ENCODE data around the gene GLT6D1. TPM values are rescaled to one million over a fixed set of nuclear protein-coding genes. Genes with fewer than 3 reads are reported as not detected.

The GLT6D1 gene
- total RNA-seq, 2 donors from 2014 or later = not detected

DNA sequence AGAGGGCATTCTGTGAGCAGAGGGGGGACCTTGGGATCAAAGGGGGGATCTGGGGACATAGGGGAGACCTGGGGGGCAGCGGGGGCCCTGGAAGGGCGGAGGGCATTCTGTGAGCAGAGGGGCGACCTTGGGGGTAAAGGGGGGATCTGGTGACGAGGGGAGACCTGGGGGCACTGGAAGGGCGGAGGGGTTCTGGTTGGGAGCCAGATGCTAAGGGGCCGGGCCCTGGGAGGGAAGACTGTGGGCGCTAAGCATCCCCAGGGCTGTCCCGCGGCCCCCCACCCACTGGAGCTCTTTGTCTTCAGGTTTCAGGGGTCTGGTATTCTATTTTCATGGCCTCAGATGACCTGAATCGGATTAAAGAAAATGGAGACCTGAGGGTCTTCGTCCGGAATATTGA lies 24.5 kb upstream of the GLT6D1 start:
- Histone ChIP-seq H3K27ac (no peak overlapping the region), H3K27me3 (no peaks in the 10 kb centered on the region), H3K9me3 (no peaks in the 10 kb centered on the region), H3K36me3 (no peaks in the 10 kb centered on the region), H3K4me3 (no peak overlapping the region), H3K4me1 (no peaks in the 10 kb centered on the region)
- no peak for DNase-seq (ENCODE audit: low spot score)
- TF ChIP-seq, protein P1, sequence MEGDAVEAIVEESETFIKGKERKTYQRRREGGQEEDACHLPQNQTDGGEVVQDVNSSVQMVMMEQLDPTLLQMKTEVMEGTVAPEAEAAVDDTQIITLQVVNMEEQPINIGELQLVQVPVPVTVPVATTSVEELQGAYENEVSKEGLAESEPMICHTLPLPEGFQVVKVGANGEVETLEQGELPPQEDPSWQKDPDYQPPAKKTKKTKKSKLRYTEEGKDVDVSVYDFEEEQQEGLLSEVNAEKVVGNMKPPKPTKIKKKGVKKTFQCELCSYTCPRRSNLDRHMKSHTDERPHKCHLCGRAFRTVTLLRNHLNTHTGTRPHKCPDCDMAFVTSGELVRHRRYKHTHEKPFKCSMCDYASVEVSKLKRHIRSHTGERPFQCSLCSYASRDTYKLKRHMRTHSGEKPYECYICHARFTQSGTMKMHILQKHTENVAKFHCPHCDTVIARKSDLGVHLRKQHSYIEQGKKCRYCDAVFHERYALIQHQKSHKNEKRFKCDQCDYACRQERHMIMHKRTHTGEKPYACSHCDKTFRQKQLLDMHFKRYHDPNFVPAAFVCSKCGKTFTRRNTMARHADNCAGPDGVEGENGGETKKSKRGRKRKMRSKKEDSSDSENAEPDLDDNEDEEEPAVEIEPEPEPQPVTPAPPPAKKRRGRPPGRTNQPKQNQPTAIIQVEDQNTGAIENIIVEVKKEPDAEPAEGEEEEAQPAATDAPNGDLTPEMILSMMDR (IDR thresholded peaks at IDR 0.05) = no peak

DNA sequence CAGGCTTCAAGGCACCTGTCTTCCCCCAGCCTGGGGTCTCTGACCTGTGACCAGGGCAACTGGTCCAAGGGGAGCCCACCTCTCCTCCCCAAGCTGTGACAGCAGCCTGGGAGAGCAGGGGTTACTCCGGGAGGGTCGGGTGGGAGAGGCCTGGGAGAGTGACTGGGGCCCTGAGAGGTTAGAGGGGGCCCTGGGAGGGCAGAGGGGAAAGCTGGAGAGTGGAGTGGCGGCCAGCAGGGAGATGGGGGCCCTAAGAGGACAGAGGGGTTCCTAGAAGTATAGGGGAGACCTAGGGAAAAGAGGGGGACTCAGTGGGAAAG lies 24.1 kb upstream of the GLT6D1 start:
- H3K27me3 ChIP-seq = no peaks in the 10 kb centered on the region
- H3K9me3 ChIP-seq = no peaks in the 10 kb centered on the region
- H3K4me3 ChIP-seq = no peak overlapping the region
- TF ChIP-seq, protein P1 (IDR thresholded peaks at IDR 0.05) = no peak
- H3K27ac ChIP-seq = no peak overlapping the region
- H3K36me3 ChIP-seq = no peaks in the 10 kb centered on the region
- no peaks in the 10 kb centered on the region for H3K4me1 ChIP-seq
- DNase-seq (ENCODE audit: low spot score) = no peak

DNA sequence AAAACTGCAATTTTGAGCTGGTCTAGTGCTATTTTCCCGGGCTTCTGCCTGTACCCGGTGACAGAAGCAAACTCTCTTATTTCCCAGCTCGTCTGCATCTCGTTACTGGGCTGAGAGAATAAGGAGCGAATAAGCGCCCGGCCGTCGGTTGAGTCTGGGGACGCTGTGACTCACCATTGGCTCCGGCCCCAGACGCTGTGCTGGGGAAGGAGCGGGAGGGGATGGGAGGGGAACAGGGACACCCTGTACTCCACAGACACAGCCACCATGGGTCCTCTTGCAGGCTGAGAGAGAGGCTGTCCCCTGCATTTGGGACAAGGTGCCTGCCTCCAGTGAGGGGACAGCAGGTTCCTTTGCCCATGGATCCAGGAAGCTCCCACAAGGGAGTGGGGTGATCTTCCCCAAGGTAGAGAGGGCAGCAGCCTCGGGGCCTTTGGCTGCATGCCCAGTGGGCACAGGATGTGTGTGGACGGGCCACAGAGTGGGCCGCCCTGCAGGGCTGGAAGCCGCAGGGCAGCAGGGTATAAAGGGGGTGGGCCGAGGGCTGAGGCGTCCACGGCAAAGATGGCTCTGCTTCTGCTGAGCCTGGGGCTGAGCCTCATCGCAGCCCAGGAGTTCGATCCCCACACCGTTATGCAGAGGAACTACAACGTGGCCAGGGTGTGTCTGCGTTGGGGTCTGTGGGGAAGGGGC lies 23.6 kb upstream of the GLT6D1 start, which contains the start of gene LCN9:
TSS of gene LCN9 (plus strand) at position 552 of the 693 bp plus-strand sequence. CDS start at position 565, 13 bp downstream.
- Histone ChIP-seq H3K36me3 (no peaks in the 10 kb centered on the region), H3K4me3 (no peak within 1 kb of the TSS), H3K9me3 (no peaks in the 10 kb centered on the region), H3K27ac (no peak within 1 kb of the TSS), H3K27me3 (no peaks in the 10 kb centered on the region), H3K4me1 (no peaks in the 10 kb centered on the region)
- DNase-seq (ENCODE audit: low spot score) = no peak
- TF ChIP-seq, protein P1 (IDR thresholded peaks at IDR 0.05) = no peak

DNA sequence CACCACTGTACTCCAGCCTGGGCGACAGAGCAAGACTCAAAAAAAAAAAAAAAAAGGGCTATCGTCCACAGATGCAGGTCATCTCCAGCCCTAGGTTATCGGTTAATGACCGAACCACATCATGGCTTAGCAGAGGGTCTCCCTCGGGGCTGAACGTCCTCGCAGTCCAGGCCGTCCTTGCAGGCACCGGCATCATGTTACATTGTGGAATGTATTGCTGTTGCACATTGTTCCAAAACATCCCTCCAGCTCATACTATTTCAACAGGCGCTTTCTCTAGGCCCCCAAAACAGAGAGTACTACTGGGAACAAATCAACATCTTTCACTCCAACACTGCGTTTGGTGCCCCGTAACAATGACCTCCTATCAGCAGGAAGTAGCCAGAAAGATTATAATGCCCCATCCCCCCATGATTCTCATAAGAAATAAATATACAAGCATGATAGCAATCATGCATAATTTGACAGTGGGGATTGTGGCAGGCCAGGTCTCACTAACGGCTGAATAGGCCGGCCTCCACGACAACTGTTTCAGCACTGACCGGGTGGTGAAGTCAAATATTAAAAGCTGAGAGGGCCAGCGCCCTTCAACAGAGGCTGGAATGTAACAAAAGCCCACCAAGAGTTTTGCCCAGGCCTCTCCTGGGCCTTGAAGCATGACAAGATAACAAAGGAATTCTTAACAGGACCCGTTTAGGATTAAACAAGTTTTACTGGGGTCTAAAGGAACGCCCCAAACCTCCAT lies 22.6 kb upstream of the GLT6D1 start:
- H3K4me3 ChIP-seq = no peak overlapping the region
- no peak for DNase-seq (ENCODE audit: low spot score)
- H3K27me3 ChIP-seq = no peaks in the 10 kb centered on the region
- no peak overlapping the region for H3K27ac ChIP-seq
- H3K9me3 ChIP-seq = no peaks in the 10 kb centered on the region
- H3K36me3 ChIP-seq = no peaks in the 10 kb centered on the region
- no peaks in the 10 kb centered on the region for H3K4me1 ChIP-seq
- TF ChIP-seq, protein P1 (IDR thresholded peaks at IDR 0.05) = no peak

DNA sequence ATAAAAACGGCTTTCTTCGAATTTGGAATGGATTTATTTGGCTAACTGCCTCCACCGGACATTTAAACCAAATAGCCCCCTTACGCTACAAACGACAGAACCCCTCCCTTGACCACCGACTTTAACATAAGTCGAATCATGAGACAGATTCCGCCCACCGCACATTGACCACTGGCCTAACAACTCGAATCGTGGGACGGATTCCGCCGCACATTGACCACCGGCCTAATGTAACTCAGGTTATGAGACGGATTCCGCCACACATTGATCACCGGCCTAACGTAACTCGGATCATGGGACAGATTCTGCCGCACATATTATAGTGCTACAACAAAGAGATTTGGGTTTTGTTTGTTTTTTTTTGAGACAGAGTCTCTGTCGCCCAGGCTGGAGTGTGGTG lies 21.1 kb upstream of the GLT6D1 start:
- Histone ChIP-seq H3K4me3 (no peak overlapping the region), H3K9me3 (no peaks in the 10 kb centered on the region), H3K36me3 (no peaks in the 10 kb centered on the region), H3K27ac (no peak overlapping the region), H3K4me1 (no peaks in the 10 kb centered on the region), H3K27me3 (no peaks in the 10 kb centered on the region)
- no peak for DNase-seq (ENCODE audit: low spot score)
- TF ChIP-seq, protein P1 (IDR thresholded peaks at IDR 0.05) = no peak
